Activated CD8-positive, alpha-beta T cell treated with anti-CD3 and anti-CD28 coated beads for 36 hours (primary cell): ENCODE measurements around the gene CDH6. TPM values are rescaled to one million over a fixed set of nuclear protein-coding genes. Genes with fewer than 3 reads are reported as not detected.

Experiments
- ATAC-seq: fragments of 200-7000 bp; cut with Tn5 transposase; one replicate; pipeline ENCODE4 v1.10.0; 2021; ENCODE audit warnings: mild to moderate bottlenecking, moderate library complexity
- CTCF ChIA-PET: fragments of 350-600 bp; sonication (Branson Sonifier 250); formaldehyde crosslinking; loops from one replicate; lab custom pipeline; 2021; ENCODE audit warnings: antibody characterized with exemption; lab: Charles Lee
- POLR2A ChIA-PET: fragments of 350-600 bp; sonication (Branson Sonifier 250); formaldehyde crosslinking; loops from one replicate; lab custom pipeline; 2021; ENCODE audit warnings: antibody characterized with exemption; lab: Charles Lee
- DNase-seq: peaks from one replicate; pipeline ENCODE4 v3.0.0-alpha.2; 2020
- H3K27ac Mint-ChIP-seq: one replicate; pipeline ENCODE4 v1.8.0; 2021; ENCODE audit warnings: mild to moderate bottlenecking, mixed read lengths
- H3K27me3 Mint-ChIP-seq: one replicate; pipeline ENCODE4 v1.8.0; 2021; ENCODE audit warnings: mixed read lengths
- H3K36me3 Mint-ChIP-seq: one replicate; pipeline ENCODE4 v1.8.0; 2021; ENCODE audit warnings: low read depth, mixed read lengths
- H3K4me1 Mint-ChIP-seq: one replicate; pipeline ENCODE4 v1.8.0; 2021; ENCODE audit warnings: low read depth, mixed read lengths
- H3K4me3 Mint-ChIP-seq: one replicate; pipeline ENCODE4 v1.8.0; 2021; ENCODE audit warnings: mild to moderate bottlenecking, moderate library complexity, mixed read lengths
- H3K9me3 Mint-ChIP-seq: one replicate; pipeline ENCODE4 v1.8.0; 2021; ENCODE audit warnings: mixed read lengths
- intact Hi-C: fragments of 100-400 bp; cut with micrococcal nuclease; formaldehyde crosslinking; loops from one replicate; pipeline ENCODE4 v1.10.0; 2022
- total RNA-seq, 2 experiments: library from RNA; stranded (reverse); gene quantifications; one replicate each; pipeline ENCODE4 v1.2.3, GENCODE V29; 2021
- TF ChIP-seq, protein P1 (sequence below): fragments of 200-600 bp; IDR thresholded peaks from one replicate; pipeline ENCODE4 v1.8.0; 2022; ENCODE audit warnings: antibody characterized with exemption, mild to moderate bottlenecking

CDH6 gene
- total RNA-seq, 2 experiments from 2014 or later: not detected

DNA sequence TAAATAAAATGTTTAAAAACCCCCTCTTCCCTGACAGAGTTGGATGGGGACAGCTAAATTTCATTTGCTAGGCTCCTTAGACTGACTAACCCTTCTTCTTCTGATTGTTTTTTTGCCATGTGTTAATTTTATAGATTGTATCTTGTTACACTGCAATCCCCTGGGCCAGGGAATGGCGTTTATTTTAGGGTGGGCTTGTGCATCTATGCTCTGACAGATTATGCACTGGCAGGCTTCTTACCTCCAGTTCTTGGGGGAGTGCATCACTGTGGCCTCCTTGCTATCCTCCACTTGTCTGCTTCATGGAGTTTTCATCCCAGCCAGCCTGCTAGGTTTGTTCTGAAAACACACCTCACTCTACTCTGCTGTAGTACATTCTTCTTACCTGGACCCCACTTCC, 178.6 kb downstream of the CDH6 start:
- POLR2A ChIA-PET: no interaction called here
- DNase-seq: no peak
- CTCF ChIA-PET: no interaction called here
- TF ChIP-seq, protein P1, sequence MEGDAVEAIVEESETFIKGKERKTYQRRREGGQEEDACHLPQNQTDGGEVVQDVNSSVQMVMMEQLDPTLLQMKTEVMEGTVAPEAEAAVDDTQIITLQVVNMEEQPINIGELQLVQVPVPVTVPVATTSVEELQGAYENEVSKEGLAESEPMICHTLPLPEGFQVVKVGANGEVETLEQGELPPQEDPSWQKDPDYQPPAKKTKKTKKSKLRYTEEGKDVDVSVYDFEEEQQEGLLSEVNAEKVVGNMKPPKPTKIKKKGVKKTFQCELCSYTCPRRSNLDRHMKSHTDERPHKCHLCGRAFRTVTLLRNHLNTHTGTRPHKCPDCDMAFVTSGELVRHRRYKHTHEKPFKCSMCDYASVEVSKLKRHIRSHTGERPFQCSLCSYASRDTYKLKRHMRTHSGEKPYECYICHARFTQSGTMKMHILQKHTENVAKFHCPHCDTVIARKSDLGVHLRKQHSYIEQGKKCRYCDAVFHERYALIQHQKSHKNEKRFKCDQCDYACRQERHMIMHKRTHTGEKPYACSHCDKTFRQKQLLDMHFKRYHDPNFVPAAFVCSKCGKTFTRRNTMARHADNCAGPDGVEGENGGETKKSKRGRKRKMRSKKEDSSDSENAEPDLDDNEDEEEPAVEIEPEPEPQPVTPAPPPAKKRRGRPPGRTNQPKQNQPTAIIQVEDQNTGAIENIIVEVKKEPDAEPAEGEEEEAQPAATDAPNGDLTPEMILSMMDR: no peak
- H3K36me3 Mint-ChIP-seq: no peaks in the 10 kb centered on the region
- intact Hi-C loops: no loop called here
- no peak overlapping the region for H3K4me3 Mint-ChIP-seq
- peaks cover 8% of the 10 kb centered on the region for H3K27me3 Mint-ChIP-seq
- ATAC-seq: no peak
- no peak overlapping the region for H3K27ac Mint-ChIP-seq
- H3K9me3 Mint-ChIP-seq: no peaks in the 10 kb centered on the region
- H3K4me1 Mint-ChIP-seq: no peaks in the 10 kb centered on the region

DNA sequence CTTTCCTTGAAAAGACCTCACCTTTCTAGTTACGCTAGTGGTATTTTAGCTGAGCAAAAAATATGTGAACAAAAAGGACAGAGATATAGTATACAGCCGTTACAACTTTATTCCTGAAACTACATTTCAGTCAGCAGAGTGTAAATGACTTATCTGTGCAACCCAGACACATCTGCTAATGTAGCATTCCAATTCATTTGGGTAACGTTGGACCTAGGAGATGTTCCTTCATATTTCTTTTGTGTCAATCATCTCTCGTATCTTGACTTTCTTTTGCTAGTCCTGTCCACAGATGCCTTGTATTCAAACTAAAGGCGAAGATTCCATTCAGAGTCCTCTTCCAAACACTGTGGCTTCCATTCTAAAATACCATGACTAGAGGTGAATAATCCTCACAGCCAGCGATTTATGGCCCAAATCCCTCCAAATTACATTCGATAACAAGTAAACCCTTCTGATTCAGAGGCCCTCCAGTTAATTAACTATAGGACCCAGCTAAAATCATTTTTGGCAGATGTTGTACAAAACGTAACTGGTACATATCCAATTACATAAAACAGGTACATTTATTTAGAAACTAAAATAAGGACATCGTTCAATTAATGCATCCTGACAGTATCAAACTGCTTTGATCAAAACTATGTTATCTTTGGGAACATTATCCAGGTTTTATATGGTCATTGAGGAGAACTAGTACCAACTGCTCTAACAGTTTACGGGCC, 182.7 kb downstream of the CDH6 start:
- TF ChIP-seq, protein P1: no peak
- peaks cover 10% of the 10 kb centered on the region for H3K27me3 Mint-ChIP-seq
- ATAC-seq (no peak), DNase-seq (no peak)
- ChIA-PET CTCF (no interaction called here), POLR2A (no interaction called here)
- H3K9me3 Mint-ChIP-seq: no peaks in the 10 kb centered on the region
- H3K4me3 Mint-ChIP-seq: no peak overlapping the region
- H3K36me3 Mint-ChIP-seq: no peaks in the 10 kb centered on the region
- no peak overlapping the region for H3K27ac Mint-ChIP-seq
- intact Hi-C loops: no loop called here
- H3K4me1 Mint-ChIP-seq: no peaks in the 10 kb centered on the region

DNA sequence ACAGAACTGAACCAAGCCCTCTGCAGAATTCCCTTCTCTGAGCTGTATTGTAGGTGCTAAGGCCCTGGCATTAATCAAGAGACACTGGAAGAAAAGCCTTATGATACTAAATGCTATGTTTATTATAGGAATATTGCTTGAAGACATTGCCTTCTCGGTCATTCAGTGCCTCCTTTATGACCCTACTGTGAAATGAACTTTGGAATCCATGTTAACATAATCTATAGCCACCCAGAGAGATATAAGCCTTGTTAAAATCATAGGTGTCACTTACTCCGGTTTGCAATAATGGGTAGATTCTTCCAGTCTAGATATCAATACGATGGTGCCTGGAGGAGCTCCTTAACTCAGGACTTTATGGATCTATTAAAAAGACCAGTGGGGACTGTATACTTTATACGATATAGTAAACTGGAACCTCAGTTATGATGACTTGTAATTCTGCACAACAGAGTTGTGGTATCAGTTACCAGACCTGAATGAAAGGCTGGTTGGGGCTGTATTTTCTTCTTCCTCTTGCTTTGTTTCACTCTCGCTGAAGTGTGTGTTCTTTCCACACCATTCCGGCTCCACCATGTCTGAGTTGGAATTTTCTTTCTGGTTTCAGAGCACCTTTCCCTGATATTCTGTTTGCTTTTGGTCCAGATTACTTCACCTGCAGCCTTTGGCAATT, 183.9 kb downstream of the CDH6 start:
- TF ChIP-seq, protein P1: no peak
- Mint-ChIP-seq H3K4me3 (no peak overlapping the region), H3K4me1 (no peaks in the 10 kb centered on the region), H3K27me3 (peaks cover 9% of the 10 kb centered on the region), H3K36me3 (no peaks in the 10 kb centered on the region), H3K27ac (no peak overlapping the region), H3K9me3 (no peaks in the 10 kb centered on the region)
- no peak for ATAC-seq
- no peak for DNase-seq
- POLR2A ChIA-PET: no interaction called here
- intact Hi-C loops: no loop called here
- CTCF ChIA-PET: no interaction called here

DNA sequence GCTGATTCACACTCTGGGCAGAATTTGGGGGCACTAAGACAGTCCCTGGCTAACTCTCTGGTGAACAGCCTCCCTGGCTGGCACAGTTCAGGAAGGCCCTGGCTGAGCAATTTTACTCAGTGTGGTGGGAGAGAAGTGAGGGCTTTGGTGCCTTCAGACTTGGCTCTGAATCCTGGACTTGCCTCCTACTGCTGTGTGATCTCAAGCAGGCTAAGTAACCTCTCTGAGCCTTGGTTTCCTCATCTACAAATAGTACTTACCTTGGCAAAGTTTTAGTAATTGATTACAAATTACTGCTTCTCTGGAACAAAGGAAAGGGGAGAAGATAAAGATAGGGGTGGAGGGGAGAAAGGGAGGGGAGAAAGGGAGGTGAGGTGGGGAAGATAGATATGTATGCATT, 184.7 kb downstream of the CDH6 start:
- H3K4me3 Mint-ChIP-seq: no peak overlapping the region
- H3K27me3 Mint-ChIP-seq: peaks cover 11% of the 10 kb centered on the region
- ATAC-seq (no peak), DNase-seq (no peak)
- intact Hi-C loops: no loop called here
- TF ChIP-seq, protein P1: no peak
- CTCF ChIA-PET: no interaction called here
- H3K4me1 Mint-ChIP-seq: no peaks in the 10 kb centered on the region
- no peaks in the 10 kb centered on the region for H3K9me3 Mint-ChIP-seq
- POLR2A ChIA-PET: no interaction called here
- no peaks in the 10 kb centered on the region for H3K36me3 Mint-ChIP-seq
- H3K27ac Mint-ChIP-seq: no peak overlapping the region
